Glomerular visceral epithelial cell (primary cell): Measurements from ENCODE around the gene SLC51B.
"Not testable (repeated sequence)": the region's sequence is repeated elsewhere in the genome, so short reads cannot be mapped to it uniquely, and the experiment has no call there.

ENCODE experiments used
- DNase-seq: peaks from one replicate; pipeline ENCODE4 v3.0.0-alpha.2; 2016; ENCODE audit errors: extremely low spot score

Gene SLC51B

GRCh38 chr15:65083262-65083701, 38.1 kb downstream of the SLC51B start:
- no peak for DNase-seq

- DNase-seq = no peak
Measured at GRCh38 chr15:65084500-65085206, 39.5 kb downstream of the SLC51B start.

GRCh38 chr15:65085207-65085753, 40.1 kb downstream of the SLC51B start:
- DNase-seq = no peak

GRCh38 chr15:65085990-65086679, 40.9 kb downstream of the SLC51B start:
- DNase-seq = peak; percentile 33

- DNase-seq = peak; percentile 11
Measured at GRCh38 chr15:65086680-65087111, 41.5 kb downstream of the SLC51B start.

GRCh38 chr15:65087411-65087810, 42.2 kb downstream of the SLC51B start:
- no peak for DNase-seq

GRCh38 chr15:65087873-65088642, 42.9 kb downstream of the SLC51B start:
- no peak for DNase-seq

GRCh38 chr15:65088643-65089021, 43.4 kb downstream of the SLC51B start:
- no peak for DNase-seq

GRCh38 chr15:65089206-65089824, 44.1 kb downstream of the SLC51B start:
- DNase-seq = no peak

- DNase-seq = no peak
Measured at GRCh38 chr15:65091946-65092770, 47.0 kb downstream of the SLC51B start.

GRCh38 chr15:65092911-65093792, 48.0 kb downstream of the SLC51B start:
- DNase-seq = no peak

GRCh38 chr15:65093793-65094170, 48.6 kb downstream of the SLC51B start:
- DNase-seq = not testable (repeated sequence)

GRCh38 chr15:65094294-65094995, 49.3 kb downstream of the SLC51B start:
- DNase-seq = no peak

GRCh38 chr15:65095011-65095746, 50.0 kb downstream of the SLC51B start:
- no peak for DNase-seq

- no peak for DNase-seq
Measured at GRCh38 chr15:65095747-65096104, 50.5 kb downstream of the SLC51B start.

- DNase-seq = peak; percentile 61
Measured at GRCh38 chr15:65096481-65097385, 51.5 kb downstream of the SLC51B start.

- DNase-seq = no peak
Measured at GRCh38 chr15:65097651-65098263, 52.6 kb downstream of the SLC51B start.
